Neural cell (in vitro differentiated cells): Measurements from ENCODE around the gene NSFL1C. TPM values are rescaled to one million over a fixed set of nuclear protein-coding genes. Genes with fewer than 3 reads are reported as not detected.

Source experiments
- H2AFZ ChIP-seq: fragments of 200-600, 300-800 bp; sonication (generic), shearing (Covaris generic); 2 replicates; pipeline ENCODE4 v1.6.0; 2014; ENCODE audit warnings: low read depth, mild to moderate bottlenecking, antibody characterized with exemption, low read length, moderate library complexity
- H3F3A ChIP-seq: fragments of 200-600 bp; shearing (Covaris generic); 2 replicates; pipeline ENCODE4 v1.6.1; 2016; ENCODE audit warnings: mild to moderate bottlenecking, moderate library complexity, mixed read lengths, antibody characterized with exemption, low read length; ENCODE audit not compliant: insufficient read depth, poor library complexity, severe bottlenecking
- H3K27ac ChIP-seq: fragments of 200-600, 300-800 bp; sonication (generic), shearing (Covaris generic); 2 replicates; pipeline ENCODE4 v1.5.1; 2014; ENCODE audit warnings: mild to moderate bottlenecking, low read length, moderate library complexity
- H3K27me3 ChIP-seq: fragments of 300-800, 200-600 bp; sonication (generic), shearing (Covaris generic); 2 replicates; pipeline ENCODE4 v1.6.0; 2014; ENCODE audit warnings: mild to moderate bottlenecking, low read depth, low read length, moderate library complexity; ENCODE audit not compliant: insufficient read depth
- H3K36me3 ChIP-seq: fragments of 300-800, 200-600 bp; sonication (generic), shearing (Covaris generic); 2 replicates; pipeline ENCODE4 v1.5.1; 2014; ENCODE audit warnings: mild to moderate bottlenecking, antibody characterized with exemption, low read length, moderate library complexity; ENCODE audit not compliant: insufficient read depth
- H3K4me2 ChIP-seq: fragments of 300-800, 200-600 bp; sonication (generic), shearing (Covaris generic); 2 replicates; pipeline ENCODE4 v1.6.0; 2014; ENCODE audit warnings: mild to moderate bottlenecking, low read length
- H3K4me3 ChIP-seq: fragments of 300-800, 200-600 bp; sonication (generic), shearing (Covaris generic); 2 replicates; pipeline ENCODE4 v1.5.1; 2014; ENCODE audit warnings: mild to moderate bottlenecking, low read length, moderate library complexity
- H3K79me2 ChIP-seq: fragments of 200-600 bp; shearing (Covaris generic); replicated peaks from 2 replicates; pipeline ENCODE4 v1.6.0; 2014; ENCODE audit warnings: mild to moderate bottlenecking, low read length, moderate library complexity; ENCODE audit not compliant: insufficient read depth
- H3K9ac ChIP-seq: fragments of 300-800, 200-600 bp; sonication (generic), shearing (Covaris generic); 2 replicates; pipeline ENCODE4 v1.6.1; 2016; ENCODE audit warnings: mild to moderate bottlenecking, low read length, mixed read lengths
- H3K9me2 ChIP-seq: fragments of 200-600 bp; shearing (Covaris generic); 2 replicates; pipeline ENCODE4 v1.6.1; 2016; ENCODE audit warnings: mild to moderate bottlenecking, low read length, mixed read lengths; ENCODE audit not compliant: insufficient read depth
- H3K9me3 ChIP-seq: fragments of 200-600, 300-800 bp; sonication (generic), shearing (Covaris generic); 2 replicates; pipeline ENCODE4 v1.6.1; 2016; ENCODE audit warnings: mild to moderate bottlenecking, mixed run types, low read length, moderate library complexity, mixed read lengths
- H4K20me1 ChIP-seq: fragments of 200-600 bp; shearing (Covaris generic); 2 replicates; pipeline ENCODE4 v1.6.1; 2016; ENCODE audit warnings: mild to moderate bottlenecking, mixed run types; ENCODE audit not compliant: insufficient read depth
- EP300 ChIP-seq: fragments of 450-650 bp; conservative IDR thresholded peaks from 2 replicates; pipeline ENCODE4 v1.6.1; 2014; ENCODE audit warnings: antibody characterized with exemption, mild to moderate bottlenecking, moderate library complexity; ENCODE audit not compliant: poor library complexity, severe bottlenecking
- EZH2 ChIP-seq: fragments of 200-600, 300-800 bp; shearing (Covaris generic), sonication (generic); IDR thresholded peaks from 2 replicates; pipeline ENCODE4 v1.6.1; 2014; ENCODE audit warnings: antibody characterized with exemption, low read length, borderline replicate concordance, mild to moderate bottlenecking; ENCODE audit not compliant: insufficient read depth, poor library complexity, severe bottlenecking
- MXI1 ChIP-seq: fragments of 450-650 bp; conservative IDR thresholded peaks from 2 replicates; pipeline ENCODE4 v1.6.1; 2014; ENCODE audit warnings: antibody characterized with exemption, mild to moderate bottlenecking; ENCODE audit not compliant: poor library complexity, severe bottlenecking
- POLR2AphosphoS5 ChIP-seq: IDR thresholded peaks from 2 replicates; pipeline ENCODE4 v1.6.1; 2012
- RAD21 ChIP-seq: fragments of 450-650 bp; conservative IDR thresholded peaks from 2 replicates; pipeline ENCODE4 v1.6.1; 2014; ENCODE audit warnings: antibody characterized with exemption, mild to moderate bottlenecking, moderate library complexity
- SMC3 ChIP-seq: fragments of 450-650 bp; conservative IDR thresholded peaks from 2 replicates; pipeline ENCODE4 v1.6.1; 2014; ENCODE audit warnings: antibody characterized with exemption, mild to moderate bottlenecking, moderate library complexity; ENCODE audit not compliant: poor library complexity
- TAF1 ChIP-seq: IDR thresholded peaks from 2 replicates; pipeline ENCODE4 v1.6.1; 2012; ENCODE audit warnings: low read depth
- polyA plus RNA-seq: library from polyadenylated mRNA; depleted of rRNA; stranded (reverse); fragments of >200 nt; gene quantifications from 2 replicates; pipeline ENCODE4 v1.2.3, GENCODE V29; 2014
- TF ChIP-seq, protein P1 (sequence below): IDR thresholded peaks from 2 replicates; pipeline ENCODE4 v1.6.1; 2012; ENCODE audit warnings: borderline replicate concordance
- TF ChIP-seq, protein P2 (sequence below): fragments of 450-650 bp; IDR thresholded peaks from 2 replicates; pipeline ENCODE4 v1.5.1; 2014; ENCODE audit warnings: antibody characterized with exemption, mild to moderate bottlenecking, moderate library complexity; ENCODE audit not compliant: poor library complexity, severe bottlenecking

NSFL1C gene
- polyA plus RNA-seq, 1 donor from 2014 or later = 48.7 TPM

DNA sequence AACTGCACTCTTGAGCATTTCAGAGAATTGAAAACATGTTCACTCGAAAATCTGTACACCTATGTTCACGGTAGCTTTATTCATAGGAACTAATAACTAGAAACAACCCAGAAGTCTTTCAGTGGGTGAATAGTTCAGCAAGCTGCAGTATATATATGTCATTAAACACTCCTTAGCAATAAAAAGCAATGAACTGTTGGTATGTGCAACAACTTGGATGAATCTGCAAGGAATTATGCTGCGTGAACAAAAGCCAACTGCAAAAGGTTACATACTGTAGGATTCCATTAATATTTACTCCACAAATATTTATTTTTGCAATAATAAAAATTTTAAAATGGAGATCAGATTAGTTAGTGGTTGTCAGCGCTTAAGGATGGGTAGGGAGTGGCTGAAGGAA is 51.7 kb downstream of the NSFL1C start:
- Histone ChIP-seq H3K9ac (no peak overlapping the region), H3K79me2 (no peaks in the 10 kb centered on the region), H4K20me1 (no peaks in the 10 kb centered on the region), H3K4me3 (no peak overlapping the region), H3K9me3 (no peaks in the 10 kb centered on the region), H3K4me2 (no peak overlapping the region), H3K36me3 (no peaks in the 10 kb centered on the region), H3K27me3 (no peaks in the 10 kb centered on the region), H2AFZ (no peak overlapping the region), H3K9me2 (no peaks in the 10 kb centered on the region), H3F3A (no peaks in the 10 kb centered on the region), H3K27ac (no peak overlapping the region)
- TF ChIP-seq EP300 (no peak), EZH2 (no peak), POLR2AphosphoS5 (no peak), SMC3 (no peak), TAF1 (no peak), RAD21 (no peak), MXI1 (no peak)
- TF ChIP-seq, protein P1, sequence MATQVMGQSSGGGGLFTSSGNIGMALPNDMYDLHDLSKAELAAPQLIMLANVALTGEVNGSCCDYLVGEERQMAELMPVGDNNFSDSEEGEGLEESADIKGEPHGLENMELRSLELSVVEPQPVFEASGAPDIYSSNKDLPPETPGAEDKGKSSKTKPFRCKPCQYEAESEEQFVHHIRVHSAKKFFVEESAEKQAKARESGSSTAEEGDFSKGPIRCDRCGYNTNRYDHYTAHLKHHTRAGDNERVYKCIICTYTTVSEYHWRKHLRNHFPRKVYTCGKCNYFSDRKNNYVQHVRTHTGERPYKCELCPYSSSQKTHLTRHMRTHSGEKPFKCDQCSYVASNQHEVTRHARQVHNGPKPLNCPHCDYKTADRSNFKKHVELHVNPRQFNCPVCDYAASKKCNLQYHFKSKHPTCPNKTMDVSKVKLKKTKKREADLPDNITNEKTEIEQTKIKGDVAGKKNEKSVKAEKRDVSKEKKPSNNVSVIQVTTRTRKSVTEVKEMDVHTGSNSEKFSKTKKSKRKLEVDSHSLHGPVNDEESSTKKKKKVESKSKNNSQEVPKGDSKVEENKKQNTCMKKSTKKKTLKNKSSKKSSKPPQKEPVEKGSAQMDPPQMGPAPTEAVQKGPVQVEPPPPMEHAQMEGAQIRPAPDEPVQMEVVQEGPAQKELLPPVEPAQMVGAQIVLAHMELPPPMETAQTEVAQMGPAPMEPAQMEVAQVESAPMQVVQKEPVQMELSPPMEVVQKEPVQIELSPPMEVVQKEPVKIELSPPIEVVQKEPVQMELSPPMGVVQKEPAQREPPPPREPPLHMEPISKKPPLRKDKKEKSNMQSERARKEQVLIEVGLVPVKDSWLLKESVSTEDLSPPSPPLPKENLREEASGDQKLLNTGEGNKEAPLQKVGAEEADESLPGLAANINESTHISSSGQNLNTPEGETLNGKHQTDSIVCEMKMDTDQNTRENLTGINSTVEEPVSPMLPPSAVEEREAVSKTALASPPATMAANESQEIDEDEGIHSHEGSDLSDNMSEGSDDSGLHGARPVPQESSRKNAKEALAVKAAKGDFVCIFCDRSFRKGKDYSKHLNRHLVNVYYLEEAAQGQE = no peak
- TF ChIP-seq, protein P2, sequence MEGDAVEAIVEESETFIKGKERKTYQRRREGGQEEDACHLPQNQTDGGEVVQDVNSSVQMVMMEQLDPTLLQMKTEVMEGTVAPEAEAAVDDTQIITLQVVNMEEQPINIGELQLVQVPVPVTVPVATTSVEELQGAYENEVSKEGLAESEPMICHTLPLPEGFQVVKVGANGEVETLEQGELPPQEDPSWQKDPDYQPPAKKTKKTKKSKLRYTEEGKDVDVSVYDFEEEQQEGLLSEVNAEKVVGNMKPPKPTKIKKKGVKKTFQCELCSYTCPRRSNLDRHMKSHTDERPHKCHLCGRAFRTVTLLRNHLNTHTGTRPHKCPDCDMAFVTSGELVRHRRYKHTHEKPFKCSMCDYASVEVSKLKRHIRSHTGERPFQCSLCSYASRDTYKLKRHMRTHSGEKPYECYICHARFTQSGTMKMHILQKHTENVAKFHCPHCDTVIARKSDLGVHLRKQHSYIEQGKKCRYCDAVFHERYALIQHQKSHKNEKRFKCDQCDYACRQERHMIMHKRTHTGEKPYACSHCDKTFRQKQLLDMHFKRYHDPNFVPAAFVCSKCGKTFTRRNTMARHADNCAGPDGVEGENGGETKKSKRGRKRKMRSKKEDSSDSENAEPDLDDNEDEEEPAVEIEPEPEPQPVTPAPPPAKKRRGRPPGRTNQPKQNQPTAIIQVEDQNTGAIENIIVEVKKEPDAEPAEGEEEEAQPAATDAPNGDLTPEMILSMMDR = no peak

DNA sequence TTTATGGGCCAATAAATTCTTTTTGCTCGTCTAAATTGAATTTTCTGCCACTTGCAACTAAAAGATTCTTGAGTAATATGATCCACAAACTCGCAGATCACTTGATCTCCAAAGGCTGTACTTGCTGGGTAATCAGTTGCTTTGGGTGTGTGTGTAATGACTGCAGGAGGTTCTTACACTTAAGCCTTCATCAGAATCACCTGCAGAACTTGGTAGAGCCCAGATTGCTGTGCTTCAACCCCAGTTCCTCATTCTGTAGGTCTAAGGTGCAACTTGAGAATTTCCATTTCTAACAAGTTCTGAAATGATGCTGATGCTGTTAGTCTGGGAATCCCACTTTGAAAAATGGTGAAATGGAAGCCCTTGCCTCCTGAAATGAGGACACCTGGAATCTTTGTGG is 60.8 kb downstream of the NSFL1C start:
- Histone ChIP-seq H3F3A (no peaks in the 10 kb centered on the region), H3K27me3 (no peaks in the 10 kb centered on the region), H3K4me3 (no peak overlapping the region), H4K20me1 (no peaks in the 10 kb centered on the region), H3K9me3 (no peaks in the 10 kb centered on the region), H3K9me2 (no peaks in the 10 kb centered on the region), H3K36me3 (no peaks in the 10 kb centered on the region), H3K27ac (no peak overlapping the region), H2AFZ (no peak overlapping the region), H3K79me2 (no peaks in the 10 kb centered on the region), H3K4me2 (no peak overlapping the region), H3K9ac (no peak overlapping the region)
- no peak for TF ChIP-seq SMC3
- TF ChIP-seq, protein P1 = no peak
- TF ChIP-seq, protein P2 = no peak
- no peak for TF ChIP-seq MXI1
- no peak for TF ChIP-seq POLR2AphosphoS5
- no peak for TF ChIP-seq TAF1
- no peak for TF ChIP-seq EZH2
- TF ChIP-seq EP300 = no peak
- TF ChIP-seq RAD21 = no peak
